ENCODE measurements around the gene GPC1.

Gene GPC1

GRCh38 chr2:240413813-240414429 is 21.5 kb upstream of the GPC1 start:
- DNase-seq = no peak

GRCh38 chr2:240416821-240417220 is 18.6 kb upstream of the GPC1 start:
- DNase-seq = no peak

GRCh38 chr2:240418311-240418710 is 17.2 kb upstream of the GPC1 start:
- no peak for DNase-seq

- DNase-seq = no peak
Observed at GRCh38 chr2:240419271-240419670, 16.2 kb upstream of the GPC1 start.

- no peak for DNase-seq
Observed at GRCh38 chr2:240419723-240420122, 15.7 kb upstream of the GPC1 start.

- no peak for DNase-seq
Observed at GRCh38 chr2:240420206-240421104, 15.0 kb upstream of the GPC1 start.

GRCh38 chr2:240421381-240421780 is 14.1 kb upstream of the GPC1 start:
- no peak for DNase-seq

GRCh38 chr2:240422658-240423329 is 12.7 kb upstream of the GPC1 start:
- DNase-seq = no peak

- no peak for DNase-seq
Observed at GRCh38 chr2:240423788-240424191, 11.7 kb upstream of the GPC1 start.

- DNase-seq = no peak
Observed at GRCh38 chr2:240424341-240425235, 10.9 kb upstream of the GPC1 start.

- DNase-seq = no peak
Observed at GRCh38 chr2:240425236-240425615, 10.2 kb upstream of the GPC1 start.

GRCh38 chr2:240425697-240426096 is 9.8 kb upstream of the GPC1 start:
- no peak for DNase-seq

- no peak for DNase-seq
Observed at GRCh38 chr2:240426845-240427721, 8.4 kb upstream of the GPC1 start.

GRCh38 chr2:240427729-240428128 is 7.7 kb upstream of the GPC1 start:
- no peak for DNase-seq

GRCh38 chr2:240428245-240428644 is 7.2 kb upstream of the GPC1 start:
- DNase-seq = no peak

GRCh38 chr2:240429341-240429871 is 6.1 kb upstream of the GPC1 start:
- DNase-seq = no peak

- DNase-seq = no peak
Observed at GRCh38 chr2:240429872-240430491, 5.5 kb upstream of the GPC1 start.

- DNase-seq = no peak
Observed at GRCh38 chr2:240430595-240430994, 4.9 kb upstream of the GPC1 start.

- no peak for DNase-seq
Observed at GRCh38 chr2:240431271-240431660, 4.2 kb upstream of the GPC1 start.

GRCh38 chr2:240431661-240432424 is 3.6 kb upstream of the GPC1 start:
- no peak for DNase-seq
